A549 (cell line): ENCODE measurements around the gene EME2. TPM values are rescaled to one million over a fixed set of nuclear protein-coding genes. Genes with fewer than 3 reads are reported as not detected.

Experiments used
- ATAC-seq, 2 experiments: fragments of 200-7000 bp in 1 of 2; fragments of >200 bp in 1 of 2; cut with Nextera tagmentation in 1 of 2; cut with Tn5 transposase in 1 of 2; 3 replicates each; pipeline versions ENCODE4 v1.8.0 to v1.9.1; 2018 to 2020; ENCODE audit warnings: mild to moderate bottlenecking in 1 of 2, moderate library complexity in 1 of 2
- CTCF ChIA-PET: fragments of 300-600 bp; sonication (Branson Sonifier 250); formaldehyde crosslinking; extraction: SDS; loops from one replicate; lab custom pipeline; 2021; ENCODE audit warnings: antibody characterized with exemption, inconsistent platforms; lab: Yijun Ruan, JAX
- POLR2A ChIA-PET: fragments of 350-600 bp; formaldehyde crosslinking; extraction: SDS; loops from one replicate; lab custom pipeline; 2021; ENCODE audit warnings: antibody characterized with exemption, inconsistent platforms; lab: Yijun Ruan, JAX
- DNase-seq, 2 experiments: peaks; one replicate each; pipeline versions ENCODE4 v3.0.0 to v3.0.0-alpha.2; 2011 to 2016; ENCODE audit warnings: low read depth in 1 of 2, low spot score in 1 of 2
- FAIRE-seq: peaks from 2 replicates; lab custom pipeline; 2011; peaks lifted over from hg19 to GRCh38; lab: Jason Lieb, UNC
- H3K27ac ChIP-seq, 2 experiments: fragments of >200 bp; sonication (Bioruptor Twin); formaldehyde crosslinking; 3 replicates each; pipeline ENCODE4 v1.5.1; 2016 to 2017
- H3K4me1 ChIP-seq: fragments of >200 bp; sonication (Bioruptor Twin); formaldehyde crosslinking; 3 replicates; pipeline ENCODE4 v1.6.1; 2016
- H3K4me2 ChIP-seq: fragments of >200 bp; sonication (Bioruptor Twin); formaldehyde crosslinking; 3 replicates; pipeline ENCODE4 v1.6.1; 2016
- H3K4me3 ChIP-seq: fragments of >200 bp; sonication (Bioruptor Twin); formaldehyde crosslinking; 3 replicates; pipeline ENCODE4 v1.5.1; 2016
- H3K9me3 ChIP-seq: fragments of >200 bp; sonication (Bioruptor Twin); formaldehyde crosslinking; 3 replicates; pipeline ENCODE4 v1.6.1; 2016
- CHD2 ChIP-seq: fragments of 150-350 bp; IDR thresholded peaks from 2 replicates; pipeline ENCODE4 v1.6.1; 2014; ENCODE audit warnings: low read length; ENCODE audit not compliant: partially characterized antibody
- CHD4 ChIP-seq: fragments of 200-600 bp; sonication (generic); IDR thresholded peaks from 2 replicates; pipeline ENCODE4 v1.6.1; 2016; ENCODE audit warnings: antibody characterized with exemption, mild to moderate bottlenecking, borderline replicate concordance
- EHMT2 ChIP-seq: fragments of 200-600 bp; sonication (generic); IDR thresholded peaks from 2 replicates; pipeline ENCODE4 v1.6.1; 2016; ENCODE audit warnings: antibody characterized with exemption, low read depth, mild to moderate bottlenecking, moderate library complexity
- EP300 ChIP-seq, 2 experiments: fragments of >200 bp; sonication (Bioruptor Twin); formaldehyde crosslinking; IDR thresholded peaks; 2 replicates in 1 of 2; 3 replicates in 1 of 2; pipeline ENCODE4 v1.6.1; 2016 to 2017
- FOSL2 ChIP-seq, 2 experiments: fragments of 450-650 bp in 1 of 2; fragments of >200 bp in 1 of 2; sonication (Bioruptor Twin) in 1 of 2; formaldehyde crosslinking; IDR thresholded peaks; 2 replicates each; pipeline versions ENCODE4 v1.5.0 to v1.6.1; 2016 to 2020; ENCODE audit warnings: mild to moderate bottlenecking in 1 of 2, moderate library complexity in 1 of 2
- FOXS1 ChIP-seq: fragments of 250-450 bp; sonication (Bioruptor Pico); IDR thresholded peaks from 2 replicates; pipeline ENCODE4 v1.5.0; 2020; ENCODE audit warnings: mild to moderate bottlenecking, moderate library complexity
- HOXA7 ChIP-seq: fragments of 250-450 bp; sonication (Bioruptor Pico); IDR thresholded peaks from 2 replicates; pipeline ENCODE4 v1.5.0; 2020; ENCODE audit warnings: mild to moderate bottlenecking, moderate library complexity
- HOXB13 ChIP-seq: fragments of 250-450 bp; sonication (Bioruptor Pico); IDR thresholded peaks from 2 replicates; pipeline ENCODE4 v1.5.0; 2020; ENCODE audit warnings: low read depth, mild to moderate bottlenecking, moderate library complexity
- PHF8 ChIP-seq: fragments of 200-600 bp; sonication (generic); IDR thresholded peaks from 2 replicates; pipeline ENCODE4 v1.6.1; 2016; ENCODE audit warnings: low read depth, mild to moderate bottlenecking, antibody characterized with exemption, moderate library complexity, borderline replicate concordance
- RARB ChIP-seq: fragments of 250-450 bp; sonication (Bioruptor Pico); IDR thresholded peaks from 2 replicates; pipeline ENCODE4 v1.8.0; 2021; ENCODE audit warnings: mild to moderate bottlenecking, moderate library complexity
- ZNF302 ChIP-seq: fragments of 250-450 bp; sonication (Bioruptor Pico); IDR thresholded peaks from 2 replicates; pipeline ENCODE4 v1.9.0; 2021; ENCODE audit warnings: inconsistent platforms, mild to moderate bottlenecking, moderate library complexity
- ZSCAN20 ChIP-seq: fragments of 250-450 bp; sonication (Bioruptor Pico); IDR thresholded peaks from 2 replicates; pipeline ENCODE4 v1.8.0; 2022; ENCODE audit warnings: mild to moderate bottlenecking, moderate library complexity
- WGBS: methylation state at CpG from one replicate; pipeline ENCODE4 v1.1.6; 2017; ENCODE audit errors: missing lambda C conversion rate; 5-methylcytosine and 5-hydroxymethylcytosine counted together
- polyA plus RNA-seq, 4 experiments: library from polyadenylated mRNA; depleted of rRNA in 3 of 4; stranded (reverse); fragments of >200 nt; fragmentation: RNase III in 1 of 4; extraction: RNeasy Plus Mini Kit Qiagen cat#74134 plus additional on column Dnase treatment in 1 of 4; gene quantifications; 2 replicates in 3 of 4; 3 replicates in 1 of 4; pipeline ENCODE4 v1.2.3, GENCODE V29; 2011 to 2017
- TF ChIP-seq, protein P1 (sequence below): IDR thresholded peaks from 2 replicates; pipeline ENCODE4 v1.6.1; 2012
- TF ChIP-seq, protein P2 (sequence below): fragments of 250-450 bp; sonication (Bioruptor Pico); IDR thresholded peaks from 2 replicates; pipeline ENCODE4 v1.5.0; 2020; ENCODE audit warnings: low read depth, mild to moderate bottlenecking, moderate library complexity
- TF ChIP-seq, protein P3 (sequence below): fragments of 250-450 bp; sonication (Bioruptor Pico); IDR thresholded peaks from 2 replicates; pipeline ENCODE4 v1.5.0; 2021; ENCODE audit warnings: mild to moderate bottlenecking, moderate library complexity, borderline replicate concordance
- TF ChIP-seq, protein P4 (sequence below): fragments of >200 bp; sonication (Bioruptor Twin); formaldehyde crosslinking; IDR thresholded peaks from 3 replicates; pipeline ENCODE4 v1.5.1; 2016
- TF ChIP-seq, protein P5 (sequence below): fragments of 150-350 bp; IDR thresholded peaks from 2 replicates; pipeline ENCODE4 v1.6.1; 2014; ENCODE audit warnings: low read depth, mild to moderate bottlenecking, low read length
- TF ChIP-seq, protein P6 (sequence below): fragments of 450-650 bp; IDR thresholded peaks from 2 replicates; pipeline ENCODE4 v1.6.1; 2014; ENCODE audit warnings: antibody characterized with exemption

Gene EME2
- polyA plus RNA-seq, 2 of the 4 experiments (the other 2 are of a cell fraction), result 2.9 to 16.5 TPM

DNA sequence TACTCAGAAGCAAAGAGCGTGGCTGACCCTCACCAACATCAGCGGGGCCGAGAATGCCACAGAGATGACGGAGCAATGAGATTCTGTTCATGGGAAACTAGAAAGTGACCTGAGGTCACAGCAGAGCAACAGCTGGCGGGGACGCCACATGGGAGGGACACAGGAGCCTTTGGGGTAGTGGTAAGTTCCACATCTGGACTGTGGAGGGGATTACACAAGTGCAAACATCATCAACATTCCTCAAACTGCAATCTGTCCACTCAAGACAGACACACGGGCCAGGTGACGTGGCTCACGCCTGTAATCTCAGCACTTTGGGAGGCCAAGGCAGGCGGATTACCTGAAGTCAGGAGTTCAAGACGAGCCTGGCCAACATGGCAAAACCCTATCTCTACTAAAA is 42.9 kb downstream of the EME2 start:
- POLR2A ChIA-PET, result no interaction called here
- TF ChIP-seq EHMT2 (no peak), CHD2 (no peak), ZNF302 (no peak), CHD4 (no peak), HOXB13 (CRISPR knock-in tag) (no peak), EP300 (IDR thresholded peaks at IDR 0.05) (no peak), PHF8 (no peak), RARB (no peak), HOXA7 (no peak), FOXS1 (CRISPR knock-in tag) (no peak), ZSCAN20 (CRISPR knock-in tag) (no peak), FOSL2 (IDR thresholded peaks at IDR 0.05) (no peak), FOSL2 (CRISPR knock-in tag; IDR thresholded peaks at IDR 0.05) (no peak)
- TF ChIP-seq, protein P1, sequence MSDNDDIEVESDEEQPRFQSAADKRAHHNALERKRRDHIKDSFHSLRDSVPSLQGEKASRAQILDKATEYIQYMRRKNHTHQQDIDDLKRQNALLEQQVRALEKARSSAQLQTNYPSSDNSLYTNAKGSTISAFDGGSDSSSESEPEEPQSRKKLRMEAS, result no peak
- TF ChIP-seq, protein P2, sequence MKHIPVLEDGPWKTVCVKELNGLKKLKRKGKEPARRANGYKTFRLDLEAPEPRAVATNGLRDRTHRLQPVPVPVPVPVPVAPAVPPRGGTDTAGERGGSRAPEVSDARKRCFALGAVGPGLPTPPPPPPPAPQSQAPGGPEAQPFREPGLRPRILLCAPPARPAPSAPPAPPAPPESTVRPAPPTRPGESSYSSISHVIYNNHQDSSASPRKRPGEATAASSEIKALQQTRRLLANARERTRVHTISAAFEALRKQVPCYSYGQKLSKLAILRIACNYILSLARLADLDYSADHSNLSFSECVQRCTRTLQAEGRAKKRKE, result no peak
- TF ChIP-seq, protein P3, sequence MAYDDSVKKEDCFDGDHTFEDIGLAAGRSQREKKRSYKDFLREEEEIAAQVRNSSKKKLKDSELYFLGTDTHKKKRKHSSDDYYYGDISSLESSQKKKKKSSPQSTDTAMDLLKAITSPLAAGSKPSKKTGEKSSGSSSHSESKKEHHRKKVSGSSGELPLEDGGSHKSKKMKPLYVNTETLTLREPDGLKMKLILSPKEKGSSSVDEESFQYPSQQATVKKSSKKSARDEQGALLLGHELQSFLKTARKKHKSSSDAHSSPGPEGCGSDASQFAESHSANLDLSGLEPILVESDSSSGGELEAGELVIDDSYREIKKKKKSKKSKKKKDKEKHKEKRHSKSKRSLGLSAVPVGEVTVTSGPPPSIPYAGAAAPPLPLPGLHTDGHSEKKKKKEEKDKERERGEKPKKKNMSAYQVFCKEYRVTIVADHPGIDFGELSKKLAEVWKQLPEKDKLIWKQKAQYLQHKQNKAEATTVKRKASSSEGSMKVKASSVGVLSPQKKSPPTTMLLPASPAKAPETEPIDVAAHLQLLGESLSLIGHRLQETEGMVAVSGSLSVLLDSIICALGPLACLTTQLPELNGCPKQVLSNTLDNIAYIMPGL (CRISPR knock-in tag), result no peak
- TF ChIP-seq, protein P4, sequence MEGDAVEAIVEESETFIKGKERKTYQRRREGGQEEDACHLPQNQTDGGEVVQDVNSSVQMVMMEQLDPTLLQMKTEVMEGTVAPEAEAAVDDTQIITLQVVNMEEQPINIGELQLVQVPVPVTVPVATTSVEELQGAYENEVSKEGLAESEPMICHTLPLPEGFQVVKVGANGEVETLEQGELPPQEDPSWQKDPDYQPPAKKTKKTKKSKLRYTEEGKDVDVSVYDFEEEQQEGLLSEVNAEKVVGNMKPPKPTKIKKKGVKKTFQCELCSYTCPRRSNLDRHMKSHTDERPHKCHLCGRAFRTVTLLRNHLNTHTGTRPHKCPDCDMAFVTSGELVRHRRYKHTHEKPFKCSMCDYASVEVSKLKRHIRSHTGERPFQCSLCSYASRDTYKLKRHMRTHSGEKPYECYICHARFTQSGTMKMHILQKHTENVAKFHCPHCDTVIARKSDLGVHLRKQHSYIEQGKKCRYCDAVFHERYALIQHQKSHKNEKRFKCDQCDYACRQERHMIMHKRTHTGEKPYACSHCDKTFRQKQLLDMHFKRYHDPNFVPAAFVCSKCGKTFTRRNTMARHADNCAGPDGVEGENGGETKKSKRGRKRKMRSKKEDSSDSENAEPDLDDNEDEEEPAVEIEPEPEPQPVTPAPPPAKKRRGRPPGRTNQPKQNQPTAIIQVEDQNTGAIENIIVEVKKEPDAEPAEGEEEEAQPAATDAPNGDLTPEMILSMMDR, result no peak
- TF ChIP-seq, protein P5, sequence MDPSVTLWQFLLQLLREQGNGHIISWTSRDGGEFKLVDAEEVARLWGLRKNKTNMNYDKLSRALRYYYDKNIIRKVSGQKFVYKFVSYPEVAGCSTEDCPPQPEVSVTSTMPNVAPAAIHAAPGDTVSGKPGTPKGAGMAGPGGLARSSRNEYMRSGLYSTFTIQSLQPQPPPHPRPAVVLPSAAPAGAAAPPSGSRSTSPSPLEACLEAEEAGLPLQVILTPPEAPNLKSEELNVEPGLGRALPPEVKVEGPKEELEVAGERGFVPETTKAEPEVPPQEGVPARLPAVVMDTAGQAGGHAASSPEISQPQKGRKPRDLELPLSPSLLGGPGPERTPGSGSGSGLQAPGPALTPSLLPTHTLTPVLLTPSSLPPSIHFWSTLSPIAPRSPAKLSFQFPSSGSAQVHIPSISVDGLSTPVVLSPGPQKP, result no peak
- TF ChIP-seq, protein P6, sequence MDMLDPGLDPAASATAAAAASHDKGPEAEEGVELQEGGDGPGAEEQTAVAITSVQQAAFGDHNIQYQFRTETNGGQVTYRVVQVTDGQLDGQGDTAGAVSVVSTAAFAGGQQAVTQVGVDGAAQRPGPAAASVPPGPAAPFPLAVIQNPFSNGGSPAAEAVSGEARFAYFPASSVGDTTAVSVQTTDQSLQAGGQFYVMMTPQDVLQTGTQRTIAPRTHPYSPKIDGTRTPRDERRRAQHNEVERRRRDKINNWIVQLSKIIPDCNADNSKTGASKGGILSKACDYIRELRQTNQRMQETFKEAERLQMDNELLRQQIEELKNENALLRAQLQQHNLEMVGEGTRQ, result no peak
- peaks cover 10% of the 10 kb centered on the region; the same call in 1 of the 3 replicates for H3K4me1 ChIP-seq
- H3K9me3 ChIP-seq, result no peaks in the 10 kb centered on the region
- 97% methylated on average over 11 of the region's 11 CpGs for whole genome bisulfite sequencing
- CTCF ChIA-PET, result no interaction called here
- H3K27ac ChIP-seq, result no peak overlapping the region
- FAIRE-seq (no peak), DNase-seq (no peak), ATAC-seq (no peak)
- H3K4me3 ChIP-seq, result no peak overlapping the region
- no peak overlapping the region for H3K4me2 ChIP-seq
